ENCODE data around the gene IFI27. TPM values are rescaled to one million over a fixed set of nuclear protein-coding genes. Genes with fewer than 3 reads are reported as not detected.
"Not testable (repeated sequence)": the region's sequence is repeated elsewhere in the genome, so short reads cannot be mapped to it uniquely, and the experiment has no call there.

IFI27 gene
- total and polyA plus RNA-seq, 2 of the 4 experiments (the other 2 are of a cell fraction): under 0.01 to 0.60 TPM

DNA sequence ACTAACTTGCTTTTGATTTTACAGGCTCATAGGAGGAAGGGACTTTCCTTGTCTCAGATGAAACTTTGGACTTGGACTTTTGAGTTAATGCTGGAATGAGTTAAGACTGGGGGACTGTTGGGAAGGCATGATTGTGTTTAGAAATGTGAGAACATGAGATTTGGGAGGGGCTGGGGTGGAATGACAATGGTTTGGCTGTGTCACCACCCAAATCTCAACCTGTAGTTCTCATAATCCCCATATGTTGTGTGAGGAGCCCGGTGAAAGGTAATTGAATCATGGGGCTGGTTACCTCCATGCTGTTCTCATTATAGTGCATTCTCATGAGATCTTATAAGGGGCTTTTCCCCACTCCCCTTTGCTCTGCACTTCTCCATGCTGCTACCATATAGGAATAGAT lies 45.6 kb downstream of the IFI27 start:
- H3K9me1 ChIP-seq (ENCODE audit: insufficient read depth, low read length); H3K9ac ChIP-seq (ENCODE audit: low read depth, low read length); H3K4me3 ChIP-seq (ENCODE audit: insufficient read depth, low read depth, low read length); H2BK15ac ChIP-seq (ENCODE audit: low read depth, low read length); intact Hi-C loops (cut with micrococcal nuclease); H2BK120ac ChIP-seq (ENCODE audit: low read depth, low read length); H3K18ac ChIP-seq (ENCODE audit: low read depth, low read length); dilution Hi-C loops (cut with HindIII; ENCODE audit: low sequenced_read_pairs, unreplicated experiment); CTCF ChIA-PET; H3K4me2 ChIP-seq (ENCODE audit: low read depth, low read length); H3K79me1 ChIP-seq (ENCODE audit: low read depth in 1 of 2, low read length in 2 of 2); H3K36me3 ChIP-seq (ENCODE audit: control insufficient read depth, insufficient read depth, low read length); DNase-seq; H3K4me1 ChIP-seq (ENCODE audit: control insufficient read depth, insufficient read depth, low read length); H3K23ac ChIP-seq (ENCODE audit: low read depth, low read length); H2BK20ac ChIP-seq (ENCODE audit: low read depth, low read length); H2AK9ac ChIP-seq (replicated peaks; ENCODE audit: low read depth, low read length, poor library complexity); H3K9me3 ChIP-seq (ENCODE audit: control insufficient read depth, insufficient read depth, low read length); H4K91ac ChIP-seq (ENCODE audit: insufficient read depth, low read depth, low read length); H3K4ac ChIP-seq (ENCODE audit: low read depth, low read length); H3K56ac ChIP-seq (ENCODE audit: extremely low read depth, insufficient read depth, low read length); BruUV-seq (replicated peaks); H3K27ac ChIP-seq (ENCODE audit: insufficient read depth, low read length); H2AK5ac ChIP-seq (ENCODE audit: low read depth, low read length); in situ Hi-C loops (cut with MboI; ENCODE audit: low sequenced_read_pairs); H4K5ac ChIP-seq (ENCODE audit: low read depth, low read length); H2BK5ac ChIP-seq (ENCODE audit: low read depth, low read length, poor library complexity, severe bottlenecking); H2AFZ ChIP-seq (replicated peaks; ENCODE audit: low read length, poor library complexity); POLR2A ChIA-PET (ENCODE audit: unreplicated experiment); H4K20me1 ChIP-seq (ENCODE audit: insufficient read depth, low read length); ATAC-seq (ENCODE audit: low read depth); H4K8ac ChIP-seq (ENCODE audit: low read depth in 2 of 2, low read length in 2 of 2); H3K14ac ChIP-seq (replicated peaks; ENCODE audit: low read depth, low read length): not testable (repeated sequence)
- H3K27me3 ChIP-seq (ENCODE audit: control insufficient read depth, insufficient read depth, low read length): peaks cover 13% of the 10 kb centered on the region
- no CpG with 5 or more reads among the region's 1 CpG for WGBS, 2 experiments (ENCODE audit: extremely low coverage in 2 of 2, insufficient read length in 1 of 2)

All from IMR-90 (cell line).